Caco-2 (cell line): ENCODE results near the gene MYBPC2. TPM values are rescaled to one million over a fixed set of nuclear protein-coding genes. Genes with fewer than 3 reads are reported as not detected.

Source experiments
- BruUV-seq: library from RNA; stranded (reverse); fragments of 400-500 nt; replicated peaks from 2 replicates; lab custom pipeline; 2021; lab: Mats Ljungman, UMichigan
- CTCF ChIA-PET: fragments of 300-600 bp; sonication (Branson Sonifier 250); formaldehyde crosslinking; loops from one replicate; lab custom pipeline; 2022; ENCODE audit warnings: antibody characterized with exemption; lab: Charles Lee
- POLR2A ChIA-PET: fragments of 300-600 bp; sonication (Branson Sonifier 250); formaldehyde crosslinking; loops from one replicate; lab custom pipeline; 2022; ENCODE audit warnings: antibody characterized with exemption; lab: Charles Lee
- DNase-seq, 2 experiments: peaks; one replicate each; pipeline versions ENCODE4 v3.0.0 to v3.0.0-alpha.2; 2020 to 2022
- H3K27me3 ChIP-seq: replicated peaks from 2 replicates; pipeline ENCODE4 v1.6.0; 2011; ENCODE audit warnings: low read length; ENCODE audit not compliant: control insufficient read depth, insufficient read depth
- H3K36me3 ChIP-seq: 2 replicates; pipeline ENCODE4 v1.5.1; 2011; ENCODE audit warnings: low read length; ENCODE audit not compliant: control insufficient read depth, insufficient read depth
- H3K4me1 ChIP-seq: fragments of 250-450 bp; sonication (Bioruptor Pico); 2 replicates; pipeline ENCODE4 v1.5.1; 2020; ENCODE audit warnings: mild to moderate bottlenecking
- H3K4me3 ChIP-seq: 2 replicates; pipeline ENCODE4 v1.5.1; 2011; ENCODE audit warnings: low read depth, mild to moderate bottlenecking, control low read depth, low read length
- H3K9me3 ChIP-seq: fragments of 250-450 bp; sonication (Bioruptor Pico); 2 replicates; pipeline ENCODE4 v1.5.1; 2020; ENCODE audit warnings: mild to moderate bottlenecking, moderate library complexity
- H3K27ac Mint-ChIP-seq: one replicate; pipeline ENCODE4 v1.8.0; 2022; ENCODE audit warnings: mixed read lengths; ENCODE audit not compliant: unreplicated experiment
- H3K27me3 Mint-ChIP-seq: one replicate; pipeline ENCODE4 v1.8.0; 2022; ENCODE audit warnings: mixed read lengths; ENCODE audit not compliant: insufficient read depth, unreplicated experiment
- H3K36me3 Mint-ChIP-seq: one replicate; pipeline ENCODE4 v1.8.0; 2022; ENCODE audit warnings: mild to moderate bottlenecking, mixed read lengths; ENCODE audit not compliant: insufficient read depth, unreplicated experiment
- H3K4me1 Mint-ChIP-seq: one replicate; pipeline ENCODE4 v1.8.0; 2022; ENCODE audit warnings: low read depth, mixed read lengths; ENCODE audit not compliant: unreplicated experiment
- H3K4me3 Mint-ChIP-seq: one replicate; pipeline ENCODE4 v1.8.0; 2022; ENCODE audit warnings: mild to moderate bottlenecking, moderate library complexity, mixed read lengths; ENCODE audit not compliant: unreplicated experiment
- H3K9me3 Mint-ChIP-seq: one replicate; pipeline ENCODE4 v1.8.0; 2022; ENCODE audit warnings: mixed read lengths; ENCODE audit not compliant: unreplicated experiment
- intact Hi-C: fragments of 100-400 bp; cut with micrococcal nuclease; formaldehyde crosslinking; loops from one replicate; pipeline ENCODE4 v1.10.0; 2022; ENCODE audit not compliant: unreplicated experiment
- total RNA-seq: library from RNA; stranded (reverse); gene quantifications from 2 replicates; pipeline ENCODE4 v1.2.3, GENCODE V29; 2022
- TF ChIP-seq, protein P1 (sequence below), 2 experiments: fragments of 200-600 bp in 1 of 2; IDR thresholded peaks; 1 replicate in 1 of 2; 2 replicates in 1 of 2; pipeline versions ENCODE4 v1.5.1 to v1.8.0; 2011 to 2022; ENCODE audit warnings: antibody characterized with exemption in 1 of 2, control low read depth in 1 of 2, inconsistent platforms in 1 of 2, low read depth in 1 of 2, low read length in 1 of 2, mild to moderate bottlenecking in 1 of 2, moderate library complexity in 1 of 2; ENCODE audit not compliant: insufficient read depth in 1 of 2, severe bottlenecking in 1 of 2, unreplicated experiment in 1 of 2

Gene MYBPC2
- total RNA-seq, 1 experiment from 2014 or later, result 1.6 TPM

DNA sequence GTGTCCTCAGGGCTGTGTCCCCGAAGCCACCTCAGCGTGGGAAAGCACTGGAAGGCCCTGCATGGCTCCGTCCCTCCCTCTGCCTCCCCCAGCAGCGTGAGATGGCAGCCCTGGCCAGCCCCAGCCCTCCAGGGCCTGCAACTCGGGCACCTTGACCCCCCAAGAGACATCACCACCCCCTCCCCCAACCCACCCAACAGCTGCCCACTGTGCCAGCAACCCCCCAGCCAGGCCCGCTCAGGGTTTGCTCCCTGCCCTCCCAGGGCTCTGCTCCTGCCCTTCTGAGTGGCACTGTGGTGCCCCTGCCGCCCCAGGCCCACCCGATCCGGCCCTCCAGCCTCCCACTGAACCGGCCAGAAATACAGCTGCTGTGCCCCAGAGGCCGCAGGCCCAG is 82.5 kb downstream of the MYBPC2 start:
- Histone ChIP-seq H3K4me1 (peaks cover 2% of the 10 kb centered on the region; the same call in 1 of the 2 replicates), H3K36me3 (no peaks in the 10 kb centered on the region), H3K9me3 (no peaks in the 10 kb centered on the region), H3K4me3 (no peak overlapping the region), H3K27me3 (no peaks in the 10 kb centered on the region)
- no peaks in the 10 kb centered on the region for H3K27me3 Mint-ChIP-seq
- TF ChIP-seq, protein P1, sequence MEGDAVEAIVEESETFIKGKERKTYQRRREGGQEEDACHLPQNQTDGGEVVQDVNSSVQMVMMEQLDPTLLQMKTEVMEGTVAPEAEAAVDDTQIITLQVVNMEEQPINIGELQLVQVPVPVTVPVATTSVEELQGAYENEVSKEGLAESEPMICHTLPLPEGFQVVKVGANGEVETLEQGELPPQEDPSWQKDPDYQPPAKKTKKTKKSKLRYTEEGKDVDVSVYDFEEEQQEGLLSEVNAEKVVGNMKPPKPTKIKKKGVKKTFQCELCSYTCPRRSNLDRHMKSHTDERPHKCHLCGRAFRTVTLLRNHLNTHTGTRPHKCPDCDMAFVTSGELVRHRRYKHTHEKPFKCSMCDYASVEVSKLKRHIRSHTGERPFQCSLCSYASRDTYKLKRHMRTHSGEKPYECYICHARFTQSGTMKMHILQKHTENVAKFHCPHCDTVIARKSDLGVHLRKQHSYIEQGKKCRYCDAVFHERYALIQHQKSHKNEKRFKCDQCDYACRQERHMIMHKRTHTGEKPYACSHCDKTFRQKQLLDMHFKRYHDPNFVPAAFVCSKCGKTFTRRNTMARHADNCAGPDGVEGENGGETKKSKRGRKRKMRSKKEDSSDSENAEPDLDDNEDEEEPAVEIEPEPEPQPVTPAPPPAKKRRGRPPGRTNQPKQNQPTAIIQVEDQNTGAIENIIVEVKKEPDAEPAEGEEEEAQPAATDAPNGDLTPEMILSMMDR (IDR thresholded peaks at IDR 0.05; ENCODE audit: insufficient read depth in 1 of 2, low read depth in 1 of 2, low read length in 1 of 2, severe bottlenecking in 1 of 2, unreplicated experiment in 1 of 2), result no peak
- CTCF ChIA-PET, result no interaction called here
- H3K4me1 Mint-ChIP-seq, result peaks cover 7% of the 10 kb centered on the region
- DNase-seq, result no peak
- BruUV-seq, result no TSS peak
- POLR2A ChIA-PET, result interaction anchor here (0.6 kb wide), 1 partner anchor 186 kb away, joined by 5 read pairs; the partner anchor contains the start of gene KCNC3
- no peak overlapping the region for H3K27ac Mint-ChIP-seq
- peaks cover 12% of the 10 kb centered on the region for H3K36me3 Mint-ChIP-seq
- H3K4me3 Mint-ChIP-seq, result no peak overlapping the region
- intact Hi-C loops, result no loop called here
- H3K9me3 Mint-ChIP-seq, result no peaks in the 10 kb centered on the region

Other genes with a start within 250 kb of the MYBPC2 start
- gene MYH14, start 229.3 kb upstream of the MYBPC2 start, total RNA-seq, result 78.3 and 89.8 TPM in 2 replicates
- 20.6 and 24.6 TPM in 2 replicates for gene KCNC3, start 103.5 kb upstream of the MYBPC2 start, total RNA-seq
- gene NAPSA, start 67.3 kb upstream of the MYBPC2 start, total RNA-seq, result 1.2 and 1.6 TPM in 2 replicates
- gene NR1H2, start 56.4 kb upstream of the MYBPC2 start, total RNA-seq, result 38.3 and 40.3 TPM in 2 replicates
- gene POLD1, start 48.5 kb upstream of the MYBPC2 start, total RNA-seq, result 128 TPM in 2 replicates
- gene SPIB, start 14.0 kb upstream of the MYBPC2 start, total RNA-seq, result 0.50 and 0.51 TPM in 2 replicates
- gene EMC10, start 43.6 kb downstream of the MYBPC2 start, total RNA-seq, result 42.9 and 46.3 TPM in 2 replicates
- 1.4 and 1.5 TPM in 2 replicates for gene GARIN5A, start 44.0 kb downstream of the MYBPC2 start, total RNA-seq
- 27.7 and 27.9 TPM in 2 replicates for gene JOSD2, start 78.3 kb downstream of the MYBPC2 start, total RNA-seq
- gene ASPDH, start 81.0 kb downstream of the MYBPC2 start, total RNA-seq, result not detected in 2 replicates
- 0.30 and 0.54 TPM in 2 replicates for gene LRRC4B, start 135.5 kb downstream of the MYBPC2 start, total RNA-seq
- 0.41 and 0.70 TPM in 2 replicates for gene SYT3, start 207.0 kb downstream of the MYBPC2 start, total RNA-seq
- 0.41 TPM in 1 of 2 replicates, not detected in the other for gene C19orf81, start 216.6 kb downstream of the MYBPC2 start, total RNA-seq